GM19467 (cell line): ENCODE data around the gene SMIM31.

Source experiments
- ATAC-seq: cut with Tn5 transposase; IDR thresholded peaks from one replicate; pipeline ENCODE4 v1.9.1; 2021; ENCODE audit warnings: mild to moderate bottlenecking, moderate library complexity; ENCODE audit not compliant: unreplicated experiment

Gene SMIM31

GRCh38 chr4:164780839-164781238 is 26.9 kb downstream of the SMIM31 start:
- no peak for ATAC-seq

GRCh38 chr4:164783976-164784375 is 30.0 kb downstream of the SMIM31 start:
- no peak for ATAC-seq

DNA sequence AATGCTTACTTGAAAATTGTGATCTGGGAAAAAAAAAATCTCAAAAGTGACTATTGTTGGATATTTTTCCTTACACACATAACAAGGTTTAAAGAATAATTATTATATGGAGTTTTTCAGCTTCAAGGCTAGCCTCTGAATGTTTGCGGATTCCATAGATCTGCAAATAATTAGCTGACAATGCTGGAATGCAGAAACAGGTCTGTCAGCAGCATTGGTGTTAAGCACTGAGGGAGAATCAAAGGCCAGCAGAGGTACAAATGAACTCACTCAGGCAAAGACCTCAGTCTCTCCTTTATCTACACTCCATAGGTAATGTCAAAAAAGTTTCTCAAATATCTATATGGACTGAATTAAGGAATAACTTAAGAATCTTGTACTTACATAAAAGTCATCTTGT is 35.1 kb downstream of the SMIM31 start:
- no peak for ATAC-seq

- ATAC-seq: no peak
These were observed 36.3 kb downstream of the SMIM31 start for GRCh38 chr4:164790249-164790648.

GRCh38 chr4:164799410-164799809 is 45.5 kb downstream of the SMIM31 start:
- no peak for ATAC-seq

DNA sequence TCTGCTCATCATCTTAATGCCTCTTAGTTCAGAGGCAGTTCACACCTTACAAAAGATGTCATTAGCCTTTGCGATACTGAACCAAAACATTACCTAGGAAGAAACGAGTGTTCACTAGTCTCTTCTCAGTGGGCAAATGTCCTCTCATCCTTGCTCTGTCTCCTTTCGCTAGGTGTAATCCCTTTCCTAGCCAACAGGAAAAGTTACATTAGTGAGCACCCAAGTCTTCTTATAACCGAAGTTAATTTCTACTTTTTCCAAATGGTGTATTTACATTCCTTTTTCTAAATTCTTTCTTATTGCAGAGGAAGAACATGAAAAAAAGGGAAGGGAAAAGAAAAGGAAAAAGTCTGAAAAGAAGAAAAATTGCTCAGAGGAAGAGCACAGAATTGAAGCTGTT is 46.9 kb downstream of the SMIM31 start:
- ATAC-seq: no peak

DNA sequence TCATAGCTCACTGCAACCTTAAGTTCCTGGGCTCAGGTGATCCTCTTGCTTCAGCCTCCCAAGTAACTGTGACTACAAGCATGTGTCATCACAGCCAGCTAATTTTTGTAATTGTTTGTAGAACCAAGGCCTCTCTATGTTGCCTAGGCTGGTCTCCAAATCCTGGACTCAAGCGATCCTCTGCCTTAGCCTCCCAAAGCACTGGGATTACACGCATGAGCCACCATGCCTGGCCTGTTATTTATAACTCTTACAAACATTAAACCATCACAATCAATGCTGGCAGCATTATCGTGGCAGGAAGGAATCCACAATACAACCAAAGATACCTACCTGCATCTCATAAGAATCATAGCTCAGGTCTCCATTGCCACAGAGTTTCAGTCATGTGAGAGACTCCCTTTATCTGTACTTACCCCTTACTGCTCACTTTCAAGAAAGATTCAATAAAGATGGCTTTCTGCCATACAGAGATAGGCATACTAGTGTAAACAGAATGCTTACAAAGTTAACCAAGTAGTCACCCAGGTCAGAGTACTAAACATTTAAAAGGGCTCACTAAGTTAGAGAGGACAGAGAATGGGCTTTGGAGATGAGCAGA is 48.5 kb downstream of the SMIM31 start:
- ATAC-seq: no peak

DNA sequence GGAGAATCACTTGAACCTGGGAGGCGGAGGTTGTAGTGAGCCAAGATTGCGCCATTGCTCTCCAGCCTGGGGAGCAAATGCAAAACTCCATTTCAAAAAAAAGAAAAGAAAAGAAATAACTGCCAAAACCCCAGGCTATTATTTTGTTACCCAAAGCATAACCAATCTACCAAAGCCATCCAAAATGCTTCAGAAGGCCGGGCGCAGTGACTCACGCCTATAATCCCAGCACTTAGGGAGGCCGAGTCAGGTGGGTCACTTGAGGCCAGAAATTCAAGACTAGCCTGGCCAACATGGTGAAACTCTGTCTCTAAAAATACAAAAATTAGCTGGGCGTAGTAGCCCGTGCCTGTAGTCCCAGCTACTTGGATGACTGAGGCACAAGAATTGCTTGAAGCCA is 49.8 kb downstream of the SMIM31 start:
- ATAC-seq: no peak

DNA sequence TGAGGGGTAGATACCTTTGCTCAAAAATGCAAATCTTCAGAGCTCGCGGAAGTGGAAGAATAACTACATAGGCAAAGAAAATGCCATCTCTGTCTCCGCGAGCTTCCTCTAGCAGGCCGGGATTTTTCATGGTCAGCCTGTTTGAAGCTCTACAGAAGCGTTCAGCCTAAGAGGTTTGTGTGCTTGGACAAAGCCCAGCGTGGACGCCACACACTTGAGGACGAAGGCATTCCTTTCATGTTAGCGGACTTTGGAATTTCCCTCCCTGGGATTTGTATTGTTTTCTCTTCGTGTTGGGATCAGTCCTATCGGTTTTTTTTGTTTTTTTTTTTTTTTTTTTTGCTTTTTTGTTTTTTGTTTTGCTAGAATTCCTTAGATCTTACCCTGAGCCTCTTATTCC is 53.7 kb downstream of the SMIM31 start:
- ATAC-seq: no peak

- ATAC-seq: no peak
These were observed 59.6 kb downstream of the SMIM31 start for GRCh38 chr4:164813554-164813953.

DNA sequence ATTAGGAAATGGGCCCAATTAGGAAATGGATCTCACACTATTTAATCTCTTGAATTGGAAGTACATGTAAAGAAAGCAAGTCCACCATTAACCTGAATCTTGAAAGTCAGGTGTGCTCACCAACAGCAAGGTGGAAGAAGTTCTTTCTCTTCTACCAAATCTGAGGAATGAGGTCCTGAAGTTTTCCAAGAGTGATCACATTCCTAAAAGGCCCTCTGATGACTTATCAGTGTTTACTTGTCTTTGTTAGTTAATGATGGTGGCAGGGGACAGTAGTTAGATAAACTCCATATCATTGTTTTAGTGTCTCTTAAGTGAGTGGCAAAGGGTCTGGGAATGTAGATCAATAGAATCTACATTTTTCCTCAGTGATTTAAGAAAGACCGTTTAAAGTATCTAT is 61.8 kb downstream of the SMIM31 start:
- ATAC-seq: no peak

DNA sequence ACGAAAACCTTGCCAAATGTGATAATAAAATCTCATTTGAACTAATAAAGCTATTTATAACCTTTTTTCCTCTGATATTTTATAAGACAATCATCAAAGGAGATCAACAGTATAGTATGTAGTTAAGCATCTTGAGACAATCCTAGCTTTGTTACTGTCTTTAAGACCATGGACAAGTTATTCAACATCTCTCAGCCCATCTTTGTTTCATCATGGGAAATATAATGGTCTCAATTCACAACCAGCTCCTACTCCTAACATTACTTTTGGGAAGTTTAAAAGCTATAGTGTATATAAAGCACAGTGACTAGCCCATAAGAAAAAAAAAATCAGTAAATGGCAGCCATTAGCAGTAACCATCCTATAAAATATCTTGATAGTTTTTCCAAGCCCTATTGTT is 65.4 kb downstream of the SMIM31 start:
- ATAC-seq: no peak

DNA sequence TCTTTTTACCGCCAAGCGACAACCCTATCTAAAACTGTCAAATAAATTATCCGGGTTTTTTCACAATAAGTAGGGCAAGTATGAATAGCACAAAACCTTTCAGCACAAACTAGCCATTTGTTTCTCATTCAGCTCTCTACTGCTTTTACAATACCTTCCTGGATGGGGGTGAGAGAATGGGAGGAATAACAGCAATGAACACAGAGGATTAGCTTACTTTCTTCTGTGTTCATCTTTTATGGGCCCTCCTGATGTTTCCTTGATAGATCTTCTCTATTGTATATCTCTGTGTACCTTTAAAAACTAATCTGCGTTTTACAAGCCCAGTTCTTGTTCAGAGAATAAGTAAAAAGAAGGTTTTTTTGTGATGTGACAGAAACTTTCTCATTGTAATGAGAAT is 67.8 kb downstream of the SMIM31 start:
- ATAC-seq: no peak

GRCh38 chr4:164824581-164824980 is 70.7 kb downstream of the SMIM31 start:
- ATAC-seq: no peak

- ATAC-seq: no peak
These were observed 75.0 kb downstream of the SMIM31 start for GRCh38 chr4:164828955-164829354.

DNA sequence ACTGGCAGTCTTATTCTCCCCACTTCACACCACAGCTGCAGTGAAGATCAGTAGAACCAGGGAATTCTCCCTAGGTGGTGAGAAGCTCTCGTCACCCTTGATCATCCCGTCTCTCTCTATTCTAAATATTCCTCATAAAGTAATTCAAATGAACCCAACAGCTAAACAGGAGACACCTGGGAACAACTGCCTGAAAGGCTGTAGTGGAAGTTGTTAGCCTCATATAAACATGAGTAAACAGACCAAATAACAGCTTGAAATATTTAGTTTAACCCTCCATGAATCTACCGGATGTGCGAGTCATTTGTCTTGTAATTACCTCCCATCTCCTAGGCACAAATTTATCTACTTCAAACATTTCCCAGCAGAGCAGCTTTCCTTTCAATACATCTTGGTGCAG is 92.6 kb downstream of the SMIM31 start:
- ATAC-seq: no peak

- no peak for ATAC-seq
These were observed 93.1 kb downstream of the SMIM31 start for GRCh38 chr4:164847016-164847415.

- peak; percentile 88 for ATAC-seq
These were observed 94.2 kb downstream of the SMIM31 start for GRCh38 chr4:164847967-164848649.
